ENCODE data around the gene GAB1.

DNA sequence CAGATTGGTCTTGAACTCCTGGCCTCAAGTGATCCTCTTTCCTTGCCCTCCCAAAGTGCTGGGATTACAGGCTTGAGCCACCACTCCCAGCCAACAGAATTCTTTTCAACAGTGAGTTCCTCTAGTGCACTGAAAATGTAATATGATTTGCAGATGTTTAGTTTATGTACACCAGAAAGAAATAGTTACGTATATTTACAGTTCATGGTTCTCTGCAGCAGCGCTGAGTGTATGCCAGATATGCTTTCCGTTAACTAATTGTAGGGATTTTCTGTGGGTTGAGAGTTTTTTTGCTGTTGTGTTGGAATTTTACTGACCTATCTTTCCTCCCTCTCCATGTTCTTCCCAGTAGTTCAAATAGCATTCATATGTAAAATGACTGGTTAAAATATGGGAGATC, 44.0 kb downstream of the GAB1 start:
- TF ChIP-seq POLR2A (IDR thresholded peaks at IDR 0.05; ENCODE audit: extremely low read depth, insufficient read length): no peak
- TF ChIP-seq, protein P1, sequence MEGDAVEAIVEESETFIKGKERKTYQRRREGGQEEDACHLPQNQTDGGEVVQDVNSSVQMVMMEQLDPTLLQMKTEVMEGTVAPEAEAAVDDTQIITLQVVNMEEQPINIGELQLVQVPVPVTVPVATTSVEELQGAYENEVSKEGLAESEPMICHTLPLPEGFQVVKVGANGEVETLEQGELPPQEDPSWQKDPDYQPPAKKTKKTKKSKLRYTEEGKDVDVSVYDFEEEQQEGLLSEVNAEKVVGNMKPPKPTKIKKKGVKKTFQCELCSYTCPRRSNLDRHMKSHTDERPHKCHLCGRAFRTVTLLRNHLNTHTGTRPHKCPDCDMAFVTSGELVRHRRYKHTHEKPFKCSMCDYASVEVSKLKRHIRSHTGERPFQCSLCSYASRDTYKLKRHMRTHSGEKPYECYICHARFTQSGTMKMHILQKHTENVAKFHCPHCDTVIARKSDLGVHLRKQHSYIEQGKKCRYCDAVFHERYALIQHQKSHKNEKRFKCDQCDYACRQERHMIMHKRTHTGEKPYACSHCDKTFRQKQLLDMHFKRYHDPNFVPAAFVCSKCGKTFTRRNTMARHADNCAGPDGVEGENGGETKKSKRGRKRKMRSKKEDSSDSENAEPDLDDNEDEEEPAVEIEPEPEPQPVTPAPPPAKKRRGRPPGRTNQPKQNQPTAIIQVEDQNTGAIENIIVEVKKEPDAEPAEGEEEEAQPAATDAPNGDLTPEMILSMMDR (IDR thresholded peaks at IDR 0.05; ENCODE audit: low read depth, low read length): no peak
- TF ChIP-seq, protein P2, sequence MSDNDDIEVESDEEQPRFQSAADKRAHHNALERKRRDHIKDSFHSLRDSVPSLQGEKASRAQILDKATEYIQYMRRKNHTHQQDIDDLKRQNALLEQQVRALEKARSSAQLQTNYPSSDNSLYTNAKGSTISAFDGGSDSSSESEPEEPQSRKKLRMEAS (IDR thresholded peaks at IDR 0.05; ENCODE audit: low read depth, low read length): no peak
